ENCODE measurements around the gene PSMD13. TPM values are rescaled to one million over a fixed set of nuclear protein-coding genes. Genes with fewer than 3 reads are reported as not detected.

PSMD13 gene
- total and polyA plus RNA-seq, 2 of the 13 experiments (the other 11 are each of a cell fraction or from before 2014, with no cell fraction given): 83.0 to 117 TPM

- TF ChIP-seq, protein P1, sequence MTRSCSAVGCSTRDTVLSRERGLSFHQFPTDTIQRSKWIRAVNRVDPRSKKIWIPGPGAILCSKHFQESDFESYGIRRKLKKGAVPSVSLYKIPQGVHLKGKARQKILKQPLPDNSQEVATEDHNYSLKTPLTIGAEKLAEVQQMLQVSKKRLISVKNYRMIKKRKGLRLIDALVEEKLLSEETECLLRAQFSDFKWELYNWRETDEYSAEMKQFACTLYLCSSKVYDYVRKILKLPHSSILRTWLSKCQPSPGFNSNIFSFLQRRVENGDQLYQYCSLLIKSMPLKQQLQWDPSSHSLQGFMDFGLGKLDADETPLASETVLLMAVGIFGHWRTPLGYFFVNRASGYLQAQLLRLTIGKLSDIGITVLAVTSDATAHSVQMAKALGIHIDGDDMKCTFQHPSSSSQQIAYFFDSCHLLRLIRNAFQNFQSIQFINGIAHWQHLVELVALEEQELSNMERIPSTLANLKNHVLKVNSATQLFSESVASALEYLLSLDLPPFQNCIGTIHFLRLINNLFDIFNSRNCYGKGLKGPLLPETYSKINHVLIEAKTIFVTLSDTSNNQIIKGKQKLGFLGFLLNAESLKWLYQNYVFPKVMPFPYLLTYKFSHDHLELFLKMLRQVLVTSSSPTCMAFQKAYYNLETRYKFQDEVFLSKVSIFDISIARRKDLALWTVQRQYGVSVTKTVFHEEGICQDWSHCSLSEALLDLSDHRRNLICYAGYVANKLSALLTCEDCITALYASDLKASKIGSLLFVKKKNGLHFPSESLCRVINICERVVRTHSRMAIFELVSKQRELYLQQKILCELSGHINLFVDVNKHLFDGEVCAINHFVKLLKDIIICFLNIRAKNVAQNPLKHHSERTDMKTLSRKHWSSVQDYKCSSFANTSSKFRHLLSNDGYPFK (CRISPR knock-in tag; IDR thresholded peaks at IDR 0.05; ENCODE audit: borderline replicate concordance): no peak
- TF ChIP-seq AKAP8 (CRISPR knock-in tag; IDR thresholded peaks at IDR 0.05): no peak
Measured at GRCh38 chr11:221539-221938, 15.2 kb upstream of the PSMD13 start (continued).

DNA sequence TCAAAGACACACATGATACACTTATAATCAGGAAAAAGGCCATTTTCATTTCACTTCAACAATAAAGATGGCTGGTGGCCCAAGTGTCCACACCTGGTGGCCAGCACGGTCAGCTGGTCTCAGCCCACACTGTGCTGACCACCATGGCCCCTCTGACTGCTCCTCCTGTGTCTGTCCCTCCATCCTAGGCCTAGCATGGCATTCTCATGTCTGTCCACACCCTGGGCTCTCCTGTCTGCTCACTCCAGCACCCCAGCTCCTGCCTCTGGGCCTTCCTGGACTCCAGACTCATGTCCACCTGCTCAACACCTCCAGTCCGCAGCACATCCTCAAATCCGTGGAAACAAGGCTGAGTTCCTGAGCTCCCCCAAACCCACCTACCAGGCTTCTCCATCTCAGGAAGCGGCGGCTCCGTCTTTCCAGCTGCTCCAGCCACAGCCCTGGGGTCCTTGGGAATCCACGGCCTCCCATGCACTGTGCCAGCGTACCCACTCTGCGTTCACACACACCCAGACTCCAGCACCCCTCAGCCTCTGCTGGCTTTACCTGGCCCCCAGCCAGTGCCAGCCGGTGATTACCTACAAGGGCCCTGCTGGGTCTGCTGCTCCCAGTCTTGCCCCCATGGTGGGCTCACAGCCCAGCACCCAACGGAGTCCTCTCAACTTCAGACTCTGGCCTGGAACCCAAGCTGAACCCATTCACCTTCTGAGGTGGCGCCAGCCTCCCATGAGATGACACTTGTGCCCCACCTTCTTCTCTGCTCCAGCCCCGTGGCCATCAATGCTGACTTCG lies 14.6 kb upstream of the PSMD13 start:
- ATAC-seq (no peak), DNase-seq (ENCODE audit: low spot score) (no peak), FAIRE-seq (no peak)
- no TSS peak for BruUV-seq (replicated peaks)
- H3K4me2 ChIP-seq (ENCODE audit: low read depth, low read length): no peak overlapping the region
- no peak overlapping the region for H3K4me3 ChIP-seq (replicated peaks in 1 of 3; ENCODE audit: insufficient read depth in 1 of 3, low read depth in 2 of 3, low read length in 3 of 3)
- ChIA-PET POLR2A (no interaction called here), CTCF (ENCODE audit: low intra/inter-chr PET ratio, low total read pairs) (no interaction called here)
- H3K9ac ChIP-seq (ENCODE audit: insufficient read depth, low read depth, low read length): no peak overlapping the region
- H4K20me1 ChIP-seq (ENCODE audit: insufficient read depth, low read length): no peaks in the 10 kb centered on the region
- no peak for TF ChIP-seq ZEB1 (IDR thresholded peaks at IDR 0.05; ENCODE audit: insufficient replicate concordance, low read depth)
- TF ChIP-seq HOXA5 (CRISPR knock-in tag; IDR thresholded peaks at IDR 0.05): no peak
- no peak for TF ChIP-seq ZNF605 (CRISPR knock-in tag; IDR thresholded peaks at IDR 0.05)
- TF ChIP-seq SMAD1 (CRISPR knock-in tag; IDR thresholded peaks at IDR 0.05; ENCODE audit: borderline replicate concordance, low read depth): no peak
- no peak for TF ChIP-seq ZNF780A (CRISPR knock-in tag; IDR thresholded peaks at IDR 0.05)
- H2AFZ ChIP-seq (ENCODE audit: low read length): no peak overlapping the region
- in situ Hi-C loops (cut with HindIII; ENCODE audit: extremely low pct_ligation_motif_present, low pct_unique_long_range_greater_than_20kb) (no loop called here), intact Hi-C loops (cut with micrococcal nuclease; ENCODE audit: unreplicated experiment) (no loop called here)
- 99% methylated on average over 13 of the region's 14 CpGs for whole genome bisulfite sequencing (ENCODE audit: low lambda C conversion rate)
- H3K4me1 ChIP-seq (ENCODE audit: insufficient read depth, low read length): peaks cover 4% of the 10 kb centered on the region
- no peaks in the 10 kb centered on the region; a peak in 1 of 5 replicates for H3K27me3 ChIP-seq (ENCODE audit: control insufficient read depth in 1 of 2, insufficient read depth in 2 of 2, low read length in 2 of 2)
- H3K79me2 ChIP-seq (ENCODE audit: insufficient read depth, low read length): no peaks in the 10 kb centered on the region
- no peaks in the 10 kb centered on the region for H3K9me3 ChIP-seq (ENCODE audit: low read length)
- H3K36me3 ChIP-seq (replicated peaks in 1 of 2; ENCODE audit: control insufficient read depth in 1 of 2, insufficient read depth in 2 of 2, low read length in 2 of 2): peaks cover 3 to 12% of the 10 kb centered on the region in 2 experiments; a peak in 3 of 5 replicates
- no peak overlapping the region for H3K27ac ChIP-seq (ENCODE audit: extremely low read length, insufficient read depth, low read length)

Measured in HepG2 (cell line).